Placental pericyte (primary cell): ENCODE results near the gene PHAX. TPM values are rescaled to one million over a fixed set of nuclear protein-coding genes. Genes with fewer than 3 reads are reported as not detected.

Source experiments
- small RNA-seq: library from RNA; depleted of rRNA; stranded (forward); fragments of <200 nt; gene quantifications from one replicate; pipeline ENCODE3, GENCODE V24; 2012; ENCODE audit warnings: low replicate concordance
- total RNA-seq: library from RNA; depleted of rRNA; stranded (reverse); fragments of >200 nt; gene quantifications from 2 replicates; pipeline ENCODE4 v1.2.3, GENCODE V29; 2012

The PHAX gene, protein sequence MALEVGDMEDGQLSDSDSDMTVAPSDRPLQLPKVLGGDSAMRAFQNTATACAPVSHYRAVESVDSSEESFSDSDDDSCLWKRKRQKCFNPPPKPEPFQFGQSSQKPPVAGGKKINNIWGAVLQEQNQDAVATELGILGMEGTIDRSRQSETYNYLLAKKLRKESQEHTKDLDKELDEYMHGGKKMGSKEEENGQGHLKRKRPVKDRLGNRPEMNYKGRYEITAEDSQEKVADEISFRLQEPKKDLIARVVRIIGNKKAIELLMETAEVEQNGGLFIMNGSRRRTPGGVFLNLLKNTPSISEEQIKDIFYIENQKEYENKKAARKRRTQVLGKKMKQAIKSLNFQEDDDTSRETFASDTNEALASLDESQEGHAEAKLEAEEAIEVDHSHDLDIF
- total RNA-seq: 51.0 and 63.7 TPM in 2 replicates

DNA sequence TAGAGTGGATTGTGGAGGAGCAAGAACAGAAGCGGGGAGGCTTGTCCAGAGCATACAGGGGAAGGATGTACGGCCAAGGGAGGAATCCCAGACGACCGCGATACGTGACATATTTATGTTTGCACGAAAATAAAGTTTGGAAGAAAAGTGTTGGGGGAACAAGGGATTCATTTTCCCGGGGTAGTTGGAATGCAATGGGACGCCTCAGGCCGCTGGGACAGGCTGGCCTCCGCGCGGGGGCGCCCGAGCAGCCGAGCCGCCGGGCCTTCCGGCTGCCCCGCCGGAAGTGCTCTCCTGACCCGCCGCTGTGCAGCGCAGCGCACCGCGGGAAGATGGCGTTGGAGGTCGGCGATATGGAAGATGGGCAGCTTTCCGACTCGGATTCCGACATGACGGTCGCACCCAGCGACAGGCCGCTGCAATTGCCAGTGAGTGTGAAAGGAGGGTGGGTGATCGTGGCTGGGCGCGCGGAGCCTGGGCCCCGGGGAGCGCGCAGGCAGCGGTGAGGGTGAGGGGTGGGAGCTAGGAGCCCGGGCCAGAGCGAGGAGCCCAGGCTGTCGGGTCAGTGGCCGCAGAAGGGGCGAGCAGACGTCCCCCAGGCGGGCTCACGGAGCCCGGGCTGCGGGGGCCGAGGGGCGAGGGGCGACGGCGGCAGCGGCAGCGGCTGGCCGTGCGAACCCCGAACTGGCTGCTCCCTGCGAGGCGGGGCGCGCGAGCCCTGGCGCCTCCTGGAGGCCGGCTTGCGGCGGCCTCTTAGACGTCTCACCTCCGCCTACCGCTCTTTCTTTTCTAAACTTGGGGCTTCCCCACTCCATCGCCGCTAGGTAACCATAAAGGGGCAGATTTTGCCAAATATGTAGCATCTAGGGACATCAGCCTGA lies at the start of gene PHAX:
Gene PHAX, plus strand, starts transcription at position 317 of the 881 bp plus-strand sequence. Its CDS starts 16 bp downstream, at position 333.

DNA sequence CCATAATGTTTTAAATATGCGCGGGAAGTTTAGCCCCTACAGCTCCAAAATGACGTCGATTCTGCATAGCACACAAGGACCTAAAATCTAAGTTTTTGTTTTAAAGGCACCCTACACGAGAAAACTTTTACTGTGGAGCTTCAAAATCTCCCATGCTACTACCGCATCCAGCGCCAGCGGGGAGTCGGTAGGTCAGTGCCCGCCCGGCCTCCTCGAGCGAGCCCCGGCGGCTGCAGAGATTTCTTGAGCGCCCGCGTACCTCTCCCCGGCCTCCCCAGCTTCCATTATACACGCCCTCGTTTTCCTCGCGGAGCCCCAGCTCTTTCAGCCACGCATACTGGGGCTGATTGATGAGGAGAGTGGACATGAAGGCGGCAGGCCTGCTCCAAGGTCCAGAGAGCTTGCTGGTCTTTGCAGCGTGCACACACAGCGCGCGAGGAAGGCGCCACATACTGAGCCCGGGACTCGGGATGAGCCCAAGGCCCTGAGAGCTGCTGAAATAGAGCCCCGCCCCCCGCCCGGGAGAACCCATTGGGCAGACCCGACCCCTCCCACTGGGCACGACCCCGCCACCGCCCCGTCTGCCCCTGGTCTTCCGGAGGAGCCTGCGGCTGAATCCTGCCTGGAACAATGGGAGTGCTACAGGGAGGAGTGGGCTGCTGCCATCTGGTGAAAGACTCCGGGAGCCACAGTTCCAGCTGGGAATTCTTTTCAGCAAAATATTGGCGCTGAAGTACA lies 5.8 kb upstream of the PHAX start, which contains the start of gene ALDH7A1:
Gene ALDH7A1, minus strand, starts transcription at position 472 of the 738 bp plus-strand sequence. Its CDS starts 21 bp downstream, at position 451.

Small RNA genes lying within 50 kb of the gene (small RNA-seq; reads per million reads assigned to genes)
- not detected for gene BOLA3P3
- not detected for gene RNU6-290P

Other genes starting within 250 kb of the PHAX start
- gene GRAMD2B, start 177.5 kb upstream of the PHAX start, total RNA-seq: 12.7 and 27.5 TPM in 2 replicates
- gene ALDH7A1, start 5.7 kb upstream of the PHAX start, total RNA-seq: 18.6 and 20.8 TPM in 2 replicates
- gene LMNB1, start 176.2 kb downstream of the PHAX start, total RNA-seq: 7.9 and 79.7 TPM in 2 replicates